ENCODE results near the gene TLR3. TPM values are rescaled to one million over a fixed set of nuclear protein-coding genes. Genes with fewer than 3 reads are reported as not detected.

TLR3 gene
- total RNA-seq, 1 donor from 2014 or later = 26.8 TPM

GRCh38 chr4:186102931-186103330 lies 34.0 kb downstream of the TLR3 start:
- Histone ChIP-seq H3K9me3 (no peaks in the 10 kb centered on the region), H3K4me3 (no peak overlapping the region), H3K27ac (no peak overlapping the region), H3K4me1 (peaks cover 11% of the 10 kb centered on the region), H3K36me3 (no peaks in the 10 kb centered on the region), H3K27me3 (ENCODE audit: low read depth) (peaks cover 16% of the 10 kb centered on the region)
- no peak for ATAC-seq
- DNase-seq = no peak
- intact Hi-C loops (cut with DNase I) = no loop called here
- TF ChIP-seq CTCF (IDR thresholded peaks at IDR 0.05) = no peak

- peak within 1 kb of the TSS; percentile 73 for H3K27ac ChIP-seq
- no peaks in the 10 kb centered on the region for H3K36me3 ChIP-seq
- H3K4me3 ChIP-seq = peak within 1 kb of the TSS; percentile 62
- intact Hi-C loops (cut with DNase I) = no loop called here
- TF ChIP-seq CTCF (IDR thresholded peaks at IDR 0.05) = no peak
- peak; percentile 91 to 93 for ATAC-seq
- no peaks in the 10 kb centered on the region for H3K9me3 ChIP-seq
- peaks cover 11% of the 10 kb centered on the region for H3K4me1 ChIP-seq
- peaks cover 16% of the 10 kb centered on the region for H3K27me3 ChIP-seq (ENCODE audit: low read depth)
- peak; percentile 86 for DNase-seq
Observed at GRCh38 chr4:186104114-186104889, 35.3 kb downstream of the TLR3 start, which contains the start of gene FAM149A. TSS of gene FAM149A (plus strand) at chr4:186104704.

GRCh38 chr4:186104890-186105646 lies 36.1 kb downstream of the TLR3 start:
- ATAC-seq = peak; percentile 74 to 77
- TF ChIP-seq CTCF (IDR thresholded peaks at IDR 0.05) = no peak

GRCh38 chr4:186105647-186106321 lies 36.8 kb downstream of the TLR3 start:
- peaks cover 16% of the 10 kb centered on the region for H3K27me3 ChIP-seq (ENCODE audit: low read depth)
- intact Hi-C loops (cut with DNase I) = no loop called here
- peak overlapping the region; percentile 62 for H3K4me3 ChIP-seq
- ATAC-seq (peak; percentile 27 to 69), DNase-seq (no peak)
- no peaks in the 10 kb centered on the region for H3K36me3 ChIP-seq
- no peaks in the 10 kb centered on the region for H3K9me3 ChIP-seq
- peaks cover 11% of the 10 kb centered on the region for H3K4me1 ChIP-seq
- TF ChIP-seq CTCF (IDR thresholded peaks at IDR 0.05) = no peak
- H3K27ac ChIP-seq = peak overlapping the region; percentile 73

More at GRCh38 chr4:186104890-186105646, 36.1 kb downstream of the TLR3 start:
- peak; percentile 56 for DNase-seq
- Histone ChIP-seq H3K9me3 (no peaks in the 10 kb centered on the region), H3K4me1 (peaks cover 11% of the 10 kb centered on the region), H3K4me3 (peak overlapping the region; percentile 62), H3K27ac (peak overlapping the region; percentile 73), H3K27me3 (ENCODE audit: low read depth) (peaks cover 16% of the 10 kb centered on the region), H3K36me3 (no peaks in the 10 kb centered on the region)
- intact Hi-C loops (cut with DNase I) = no loop called here

- H3K4me1 ChIP-seq = peaks cover 11% of the 10 kb centered on the region
- DNase-seq (no peak), ATAC-seq (no peak)
- intact Hi-C loops (cut with DNase I) = no loop called here
- no peaks in the 10 kb centered on the region for H3K36me3 ChIP-seq
- no peak for TF ChIP-seq CTCF (IDR thresholded peaks at IDR 0.05)
- H3K9me3 ChIP-seq = no peaks in the 10 kb centered on the region
- H3K27me3 ChIP-seq (ENCODE audit: low read depth) = peaks cover 16% of the 10 kb centered on the region
- H3K27ac ChIP-seq = no peak overlapping the region
- no peak overlapping the region for H3K4me3 ChIP-seq
Observed at GRCh38 chr4:186107947-186108346, 39.0 kb downstream of the TLR3 start.
